ENCODE data around the gene MUSTN1.

DNA sequence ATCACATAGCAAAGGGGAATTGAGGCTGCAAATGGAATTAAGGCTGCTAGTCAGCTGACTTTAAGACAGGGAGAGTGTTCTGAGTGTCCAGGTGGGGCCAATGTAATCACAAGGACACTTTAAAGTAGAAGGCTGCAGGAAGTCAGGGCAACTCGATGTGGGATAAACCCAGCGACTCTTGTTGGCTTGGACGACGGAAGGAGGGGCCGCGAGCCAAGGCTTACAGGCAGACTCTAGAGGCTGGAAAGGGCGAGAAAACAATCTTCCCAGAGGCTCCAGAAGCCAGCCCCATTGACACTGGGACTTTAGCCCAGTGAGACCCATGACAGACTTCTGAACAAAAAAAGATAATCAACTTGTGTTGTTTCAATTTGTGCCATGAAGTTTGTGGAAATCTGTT lies 12.9 kb upstream of the MUSTN1 start:
- TF ChIP-seq POLR2AphosphoS5 (IDR thresholded peaks at IDR 0.05; ENCODE audit: insufficient read depth in 1 of 2, low read depth in 1 of 2), result no peak
- TF ChIP-seq, protein P1, sequence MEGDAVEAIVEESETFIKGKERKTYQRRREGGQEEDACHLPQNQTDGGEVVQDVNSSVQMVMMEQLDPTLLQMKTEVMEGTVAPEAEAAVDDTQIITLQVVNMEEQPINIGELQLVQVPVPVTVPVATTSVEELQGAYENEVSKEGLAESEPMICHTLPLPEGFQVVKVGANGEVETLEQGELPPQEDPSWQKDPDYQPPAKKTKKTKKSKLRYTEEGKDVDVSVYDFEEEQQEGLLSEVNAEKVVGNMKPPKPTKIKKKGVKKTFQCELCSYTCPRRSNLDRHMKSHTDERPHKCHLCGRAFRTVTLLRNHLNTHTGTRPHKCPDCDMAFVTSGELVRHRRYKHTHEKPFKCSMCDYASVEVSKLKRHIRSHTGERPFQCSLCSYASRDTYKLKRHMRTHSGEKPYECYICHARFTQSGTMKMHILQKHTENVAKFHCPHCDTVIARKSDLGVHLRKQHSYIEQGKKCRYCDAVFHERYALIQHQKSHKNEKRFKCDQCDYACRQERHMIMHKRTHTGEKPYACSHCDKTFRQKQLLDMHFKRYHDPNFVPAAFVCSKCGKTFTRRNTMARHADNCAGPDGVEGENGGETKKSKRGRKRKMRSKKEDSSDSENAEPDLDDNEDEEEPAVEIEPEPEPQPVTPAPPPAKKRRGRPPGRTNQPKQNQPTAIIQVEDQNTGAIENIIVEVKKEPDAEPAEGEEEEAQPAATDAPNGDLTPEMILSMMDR (IDR thresholded peaks at IDR 0.05), result no peak
- no peak for TF ChIP-seq POLR2A (IDR thresholded peaks at IDR 0.05)
